Ovary (tissue), 10 donors: ENCODE results near the gene FAM216B. TPM values are rescaled to one million over a fixed set of nuclear protein-coding genes. Genes with fewer than 3 reads are reported as not detected.

Experiments used
- DNase-seq, 5 donors: peaks; one replicate each; pipeline ENCODE4 v3.0.0-alpha.2; 2019 to 2020
- H3K27ac ChIP-seq, 2 donors: fragments of 200-600 bp; one replicate each; pipeline versions ENCODE4 v1.5.1 to v1.8.0; 2019 to 2022
- H3K27me3 ChIP-seq: fragments of 200-600 bp; one replicate; pipeline ENCODE4 v1.8.0; 2022
- H3K36me3 ChIP-seq: fragments of 200-600 bp; sonication (generic); one replicate; pipeline ENCODE4 v1.5.1; 2019
- H3K4me1 ChIP-seq: one replicate; pipeline ENCODE4 v1.8.1; 2013; ENCODE audit warnings: mild to moderate bottlenecking, moderate library complexity; ENCODE audit not compliant: insufficient read depth
- H3K4me3 ChIP-seq: fragments of 200-600 bp; sonication (generic); one replicate; pipeline ENCODE4 v1.5.1; 2017
- H3K9me3 ChIP-seq, 2 donors: fragments of 200-600 bp in 1 of 2; sonication (generic) in 1 of 2; one replicate each; pipeline versions ENCODE4 v1.5.1 to v1.8.1; 2013 to 2019; ENCODE audit warnings: mild to moderate bottlenecking in 1 of 2, moderate library complexity in 1 of 2
- CTCF ChIP-seq, 3 donors: fragments of 450-650 bp in 2 of 3; fragments of 200-600 bp in 1 of 3; IDR thresholded peaks; one replicate each; pipeline versions ENCODE4 v1.5.1 to v1.8.0; 2016 to 2022; ENCODE audit warnings: antibody characterized with exemption in 3 of 3, mild to moderate bottlenecking in 1 of 3
- EP300 ChIP-seq: sonication (generic); formaldehyde crosslinking; IDR thresholded peaks from one replicate; pipeline ENCODE4 v1.6.1; 2017; ENCODE audit warnings: antibody characterized with exemption
- POLR2A ChIP-seq: fragments of 450-650 bp; IDR thresholded peaks from one replicate; pipeline ENCODE4 v1.6.1; 2017; ENCODE audit warnings: antibody characterized with exemption, mild to moderate bottlenecking, moderate library complexity
- WGBS, 3 donors: extraction: QIAGEN DNeasy Blood & Tissue Kit in 1 of 3; methylation state at CpG; one replicate each; pipeline versions ENCODE4 v1.1.5 to v1.1.7; 2013 to 2017; 5-methylcytosine and 5-hydroxymethylcytosine counted together
- intact Hi-C, 4 donors: fragments of 100-400 bp; cut with DNase I; formaldehyde crosslinking; loops; one replicate each; pipeline versions ENCODE4 v1.11.0 to v1.15.1; 2022 to 2023
- long read RNA-seq, 3 donors: library from polyadenylated mRNA in 2 of 3; unstranded in 2 of 3; transcript quantifications; one replicate each; pipeline ENCODE4 v2.0.0 and lab custom pipeline, GENCODE V29; 2021 to 2026
- polyA plus RNA-seq, 2 donors: library from polyadenylated mRNA; stranded (reverse); fragments of 200-250 nt in 1 of 2; fragments of 350-450 nt in 1 of 2; fragmentation: Illumina TruSeq in 1 of 2; extraction: RNeasy Lipid Tissue Mini Kit (QIAGEN cat#74804) in 1 of 2; gene quantifications; one replicate each; pipeline ENCODE4 v1.2.3, GENCODE V29; 2013 to 2014
- total RNA-seq, 7 donors: library from RNA; depleted of rRNA in 2 of 7; stranded (reverse); fragments of >200 nt in 2 of 7; fragmentation: NEBNext Ultra II Directional in 3 of 7; extraction: Animal tissue kit (Norgen Biotek cat#: 25700) in 3 of 7; gene quantifications; one replicate each; pipeline versions ENCODE4 v1.1.0 to v1.2.4, GENCODE V29; 2016 to 2023
- donor health status: DM: no; HTN: no; CAD: no; lungs with moderate emphysema.
- donor health status: DM: no; HTN: no; CAD: no.
- donor health status: Bipolar disorder and iron deficiency.
- donor health status: DM: yes; HTN: yes; CAD: no.
- donor health status: DM: no; HTN: no; CAD: no.
- donor health status: DM: yes; HTN: yes; CAD: no.

The FAM216B gene
- total RNA-seq (10 to 100 TPM in 1 of 7 donors, 1 to 10 TPM in 3, under 1 TPM in 2, not detected in 1; 0.10 to 32.6 (median 1.4) TPM), polyA plus RNA-seq (under 1 TPM; 0.01 to 0.52 TPM)
- long read RNA-seq, donor 1 = 0 reads
- long read RNA-seq, donor 2 = 0 reads
- long read RNA-seq, donor 3, partial matches to known transcripts = 1 of 2 reads
- long read RNA-seq, donor 3, other reads (novel, unspliced or antisense) = 1 of 2 reads

- intact Hi-C loops = no loop called here
- 70 to 76% (median 70%) methylated on average over 3 of the region's 3 CpGs for WGBS, 3 donors
- H3K36me3 ChIP-seq = no peaks in the 10 kb centered on the region
- no peak within 1 kb of the TSS for H3K27ac ChIP-seq
- DNase-seq = no peak
- no peak for TF ChIP-seq POLR2A
- no peak for TF ChIP-seq CTCF (IDR thresholded peaks at IDR 0.05)
- TF ChIP-seq EP300 = no peak
- H3K9me3 ChIP-seq = no peaks in the 10 kb centered on the region
- no peaks in the 10 kb centered on the region for H3K4me1 ChIP-seq
- H3K4me3 ChIP-seq = no peak within 1 kb of the TSS
- H3K27me3 ChIP-seq = no peaks in the 10 kb centered on the region
These were observed at the start of gene FAM216B for GRCh38 chr13:42781352-42781751. Gene FAM216B, plus strand, starts transcription at chr13:42781584. Its CDS starts 2,484 bp downstream, at chr13:42784068.

GRCh38 chr13:42732073-42732472 lies 49.3 kb upstream of the FAM216B start:
- no peaks in the 10 kb centered on the region for H3K27me3 ChIP-seq
- intact Hi-C loops = no loop called here

GRCh38 chr13:42733046-42733445 lies 48.3 kb upstream of the FAM216B start:
- H3K36me3 ChIP-seq = no peaks in the 10 kb centered on the region
- no peak for DNase-seq
- TF ChIP-seq EP300 (no peak), CTCF (IDR thresholded peaks at IDR 0.05) (no peak), POLR2A (no peak)
- no peaks in the 10 kb centered on the region for H3K9me3 ChIP-seq
- H3K27me3 ChIP-seq = no peaks in the 10 kb centered on the region
- intact Hi-C loops = no loop called here
- H3K4me3 ChIP-seq = no peak overlapping the region
- H3K27ac ChIP-seq = no peak overlapping the region
- no peaks in the 10 kb centered on the region for H3K4me1 ChIP-seq
- WGBS, 3 donors = 95 to 97% (median 97%) methylated on average over 2 of the region's 2 CpGs

More at GRCh38 chr13:42732073-42732472, 49.3 kb upstream of the FAM216B start:
- Histone ChIP-seq H3K36me3 (no peaks in the 10 kb centered on the region), H3K27ac (no peak overlapping the region), H3K4me3 (no peak overlapping the region), H3K9me3 (no peaks in the 10 kb centered on the region), H3K4me1 (no peaks in the 10 kb centered on the region)
- no peak for DNase-seq
- TF ChIP-seq POLR2A (no peak), EP300 (no peak), CTCF (IDR thresholded peaks at IDR 0.05) (no peak)

- Histone ChIP-seq H3K27ac (no peak overlapping the region), H3K4me3 (no peak overlapping the region), H3K27me3 (no peaks in the 10 kb centered on the region), H3K36me3 (no peaks in the 10 kb centered on the region), H3K9me3 (no peaks in the 10 kb centered on the region), H3K4me1 (no peaks in the 10 kb centered on the region)
- intact Hi-C loops = no loop called here
- 87 to 94% (median 90%) methylated on average over 3 of the region's 3 CpGs for WGBS, 3 donors
- no peak for DNase-seq
- TF ChIP-seq EP300 (no peak), CTCF (IDR thresholded peaks at IDR 0.05) (no peak), POLR2A (no peak)
These were observed 46.4 kb upstream of the FAM216B start for GRCh38 chr13:42735010-42735409.
